ENCODE results near the gene ADCY6.

- TF ChIP-seq, protein P1, sequence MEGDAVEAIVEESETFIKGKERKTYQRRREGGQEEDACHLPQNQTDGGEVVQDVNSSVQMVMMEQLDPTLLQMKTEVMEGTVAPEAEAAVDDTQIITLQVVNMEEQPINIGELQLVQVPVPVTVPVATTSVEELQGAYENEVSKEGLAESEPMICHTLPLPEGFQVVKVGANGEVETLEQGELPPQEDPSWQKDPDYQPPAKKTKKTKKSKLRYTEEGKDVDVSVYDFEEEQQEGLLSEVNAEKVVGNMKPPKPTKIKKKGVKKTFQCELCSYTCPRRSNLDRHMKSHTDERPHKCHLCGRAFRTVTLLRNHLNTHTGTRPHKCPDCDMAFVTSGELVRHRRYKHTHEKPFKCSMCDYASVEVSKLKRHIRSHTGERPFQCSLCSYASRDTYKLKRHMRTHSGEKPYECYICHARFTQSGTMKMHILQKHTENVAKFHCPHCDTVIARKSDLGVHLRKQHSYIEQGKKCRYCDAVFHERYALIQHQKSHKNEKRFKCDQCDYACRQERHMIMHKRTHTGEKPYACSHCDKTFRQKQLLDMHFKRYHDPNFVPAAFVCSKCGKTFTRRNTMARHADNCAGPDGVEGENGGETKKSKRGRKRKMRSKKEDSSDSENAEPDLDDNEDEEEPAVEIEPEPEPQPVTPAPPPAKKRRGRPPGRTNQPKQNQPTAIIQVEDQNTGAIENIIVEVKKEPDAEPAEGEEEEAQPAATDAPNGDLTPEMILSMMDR (IDR thresholded peaks at IDR 0.05; ENCODE audit: insufficient read depth, low read depth, low read length): no peak
- no peak for TF ChIP-seq EZH2 (IDR thresholded peaks at IDR 0.05; ENCODE audit: insufficient read depth, low read length)
These were observed 49.1 kb downstream of the ADCY6 start for GRCh38 chr12:48739618-48740269.
